ENCODE data around the gene DENND4C. TPM values are rescaled to one million over a fixed set of nuclear protein-coding genes. Genes with fewer than 3 reads are reported as not detected.
A peak's percentile ranks its signal among the peaks of the same experiment; 100 is the strongest.

The DENND4C gene
- total and polyA plus RNA-seq, 10 donors, result 3.7 to 106 (median 48.7) TPM

DNA sequence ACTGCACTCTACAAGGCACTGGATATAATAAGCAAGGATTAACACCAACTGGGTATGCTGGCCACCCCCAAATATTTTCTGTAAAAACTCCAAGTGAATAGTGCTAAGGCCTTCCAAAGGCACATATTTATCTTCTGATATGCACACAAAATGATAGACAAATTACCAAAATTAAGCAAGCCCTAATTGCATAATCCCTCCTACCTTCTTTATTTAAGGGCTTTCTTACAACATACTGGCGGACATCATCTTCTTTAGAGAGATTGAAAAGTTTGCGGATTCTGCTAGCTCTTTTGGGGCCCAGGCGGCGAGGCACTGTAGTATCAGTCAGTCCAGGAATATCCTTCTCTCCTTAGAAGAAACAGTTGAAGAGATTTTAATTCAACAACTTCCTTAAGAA is 147.7 kb downstream of the DENND4C start:
- no peaks in the 10 kb centered on the region for H3K27me3 ChIP-seq (replicated peaks in 1 of 7)
- 48 to 72% (median 59%) methylated on average over 4 of the region's 4 CpGs for WGBS, 5 donors
- no peak for DNase-seq
- peaks cover 10 to 40% (median 34%) of the 10 kb centered on the region in 6 donors for H3K4me1 ChIP-seq
- peaks cover 3 to 63% (median 54%) of the 10 kb centered on the region in 6 donors for H3K36me3 ChIP-seq
- intact Hi-C loops (cut with DNase I; ENCODE audit: low total_unique reads), result loop anchor here (10.0 kb wide), 1 partner anchor 143 kb away; the partner anchor contains the start of gene DENND4C
- H3K27ac ChIP-seq, result peak overlapping the region in 4 of 8 donors; percentile 91 to 97 (median 94)
- no peaks in the 10 kb centered on the region for H3K9me3 ChIP-seq
- TF ChIP-seq POLR2A (IDR thresholded peaks at IDR 0.05) (no peak), POLR2AphosphoS5 (IDR thresholded peaks at IDR 0.05) (no peak)
- TF ChIP-seq, protein P1, sequence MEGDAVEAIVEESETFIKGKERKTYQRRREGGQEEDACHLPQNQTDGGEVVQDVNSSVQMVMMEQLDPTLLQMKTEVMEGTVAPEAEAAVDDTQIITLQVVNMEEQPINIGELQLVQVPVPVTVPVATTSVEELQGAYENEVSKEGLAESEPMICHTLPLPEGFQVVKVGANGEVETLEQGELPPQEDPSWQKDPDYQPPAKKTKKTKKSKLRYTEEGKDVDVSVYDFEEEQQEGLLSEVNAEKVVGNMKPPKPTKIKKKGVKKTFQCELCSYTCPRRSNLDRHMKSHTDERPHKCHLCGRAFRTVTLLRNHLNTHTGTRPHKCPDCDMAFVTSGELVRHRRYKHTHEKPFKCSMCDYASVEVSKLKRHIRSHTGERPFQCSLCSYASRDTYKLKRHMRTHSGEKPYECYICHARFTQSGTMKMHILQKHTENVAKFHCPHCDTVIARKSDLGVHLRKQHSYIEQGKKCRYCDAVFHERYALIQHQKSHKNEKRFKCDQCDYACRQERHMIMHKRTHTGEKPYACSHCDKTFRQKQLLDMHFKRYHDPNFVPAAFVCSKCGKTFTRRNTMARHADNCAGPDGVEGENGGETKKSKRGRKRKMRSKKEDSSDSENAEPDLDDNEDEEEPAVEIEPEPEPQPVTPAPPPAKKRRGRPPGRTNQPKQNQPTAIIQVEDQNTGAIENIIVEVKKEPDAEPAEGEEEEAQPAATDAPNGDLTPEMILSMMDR (IDR thresholded peaks at IDR 0.05 in 8 of 11, conservative IDR thresholded peaks at IDR 0.05 in 3 of 11), result no peak
- H3K4me3 ChIP-seq, result peak overlapping the region in 6 of 8 donors; percentile 56 to 90 (median 68)

- H3K27ac ChIP-seq, result peak overlapping the region in 6 of 8 donors; percentile 91 to 97 (median 94)
Measured at GRCh38 chr9:19378647-19379046, 148.2 kb downstream of the DENND4C start.

DNA sequence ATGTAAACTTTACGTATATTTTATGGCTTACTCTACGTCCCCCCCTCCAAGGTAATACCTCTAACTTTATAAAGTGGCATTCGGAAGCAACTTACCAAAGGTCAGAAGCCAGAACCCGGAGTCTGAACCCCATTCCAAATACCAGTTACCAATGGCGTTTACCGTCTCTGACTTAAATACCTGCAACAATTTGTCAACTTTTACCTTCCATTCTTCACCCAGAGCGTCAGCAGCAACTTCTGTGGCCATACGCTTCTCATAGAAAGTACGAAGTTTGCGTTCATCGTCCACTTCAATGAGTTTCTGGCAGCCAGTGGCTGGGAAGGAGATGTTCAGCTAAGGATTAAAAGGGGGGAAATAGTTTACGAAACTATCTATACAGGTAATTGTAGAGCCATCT is 148.8 kb downstream of the DENND4C start:
- no peak for TF ChIP-seq POLR2A (IDR thresholded peaks at IDR 0.05)
- no peak for TF ChIP-seq POLR2AphosphoS5 (IDR thresholded peaks at IDR 0.05)
- TF ChIP-seq, protein P1 (IDR thresholded peaks at IDR 0.05 in 8 of 11, conservative IDR thresholded peaks at IDR 0.05 in 3 of 11), result no peak
- Histone ChIP-seq H3K4me1 (peaks cover 10 to 40% (median 34%) of the 10 kb centered on the region in 6 donors), H3K4me3 (peak overlapping the region; percentile 49 to 90 (median 62)), H3K9me3 (no peaks in the 10 kb centered on the region), H3K36me3 (peaks cover 3 to 52% (median 46%) of the 10 kb centered on the region in 6 donors), H3K27me3 (replicated peaks in 1 of 7) (no peaks in the 10 kb centered on the region), H3K27ac (peak overlapping the region; percentile 91 to 97 (median 94))
- 4 to 9% (median 6%) methylated on average over 12 of the region's 12 CpGs for WGBS, 5 donors
- no peak for DNase-seq
- intact Hi-C loops (cut with DNase I; ENCODE audit: low total_unique reads), result loop anchor here (10.0 kb wide), 1 partner anchor 144 kb away; the partner anchor contains the start of gene DENND4C

More at GRCh38 chr9:19378647-19379046, 148.2 kb downstream of the DENND4C start:
- Histone ChIP-seq H3K27me3 (replicated peaks in 1 of 7) (no peaks in the 10 kb centered on the region), H3K4me3 (peak overlapping the region in 7 of 8 donors; percentile 54 to 90 (median 64)), H3K36me3 (peaks cover 3 to 58% (median 51%) of the 10 kb centered on the region in 6 donors), H3K4me1 (peaks cover 10 to 40% (median 34%) of the 10 kb centered on the region in 6 donors), H3K9me3 (no peaks in the 10 kb centered on the region)
- no peak for DNase-seq
- TF ChIP-seq POLR2AphosphoS5 (IDR thresholded peaks at IDR 0.05), result no peak
- TF ChIP-seq POLR2A (IDR thresholded peaks at IDR 0.05), result no peak
- TF ChIP-seq, protein P1 (IDR thresholded peaks at IDR 0.05 in 8 of 11, conservative IDR thresholded peaks at IDR 0.05 in 3 of 11), result no peak
- intact Hi-C loops (cut with DNase I; ENCODE audit: low total_unique reads), result loop anchor here (10.0 kb wide), 1 partner anchor 144 kb away; the partner anchor contains the start of gene DENND4C
- 30 to 41% (median 39%) methylated on average over 7 of the region's 7 CpGs for WGBS, 5 donors

- Histone ChIP-seq H3K4me3 (peak overlapping the region; percentile 49 to 90 (median 62)), H3K9me3 (no peaks in the 10 kb centered on the region), H3K36me3 (peaks cover 3 to 48% (median 42%) of the 10 kb centered on the region in 6 donors), H3K27ac (peak overlapping the region; percentile 91 to 97 (median 94)), H3K27me3 (replicated peaks in 1 of 7) (no peaks in the 10 kb centered on the region), H3K4me1 (peaks cover 10 to 40% (median 34%) of the 10 kb centered on the region in 6 donors)
- intact Hi-C loops (cut with DNase I; ENCODE audit: low total_unique reads), result loop anchor here (10.0 kb wide), 1 partner anchor 145 kb away; the partner anchor contains the start of gene DENND4C
- DNase-seq, result peak; percentile 91
- TF ChIP-seq POLR2A (IDR thresholded peaks at IDR 0.05), result no peak
- no peak for TF ChIP-seq POLR2AphosphoS5 (IDR thresholded peaks at IDR 0.05)
- TF ChIP-seq, protein P1 (IDR thresholded peaks at IDR 0.05 in 8 of 11, conservative IDR thresholded peaks at IDR 0.05 in 3 of 11), result no peak
- 0 to 1% (median 0%) methylated on average over 8 to 30 of the region's 30 CpGs for WGBS, 5 donors
Measured at GRCh38 chr9:19379697-19380046, 149.2 kb downstream of the DENND4C start.
